Midbrain (tissue), 1 donor: ENCODE results near the gene SUDS3.
A peak's percentile ranks its signal among the peaks of the same experiment; 100 is the strongest.

Experiments
- DNase-seq: peaks from one replicate; lab custom pipeline; 2025; lab: John Stamatoyannopoulos, UW

The SUDS3 gene

DNA sequence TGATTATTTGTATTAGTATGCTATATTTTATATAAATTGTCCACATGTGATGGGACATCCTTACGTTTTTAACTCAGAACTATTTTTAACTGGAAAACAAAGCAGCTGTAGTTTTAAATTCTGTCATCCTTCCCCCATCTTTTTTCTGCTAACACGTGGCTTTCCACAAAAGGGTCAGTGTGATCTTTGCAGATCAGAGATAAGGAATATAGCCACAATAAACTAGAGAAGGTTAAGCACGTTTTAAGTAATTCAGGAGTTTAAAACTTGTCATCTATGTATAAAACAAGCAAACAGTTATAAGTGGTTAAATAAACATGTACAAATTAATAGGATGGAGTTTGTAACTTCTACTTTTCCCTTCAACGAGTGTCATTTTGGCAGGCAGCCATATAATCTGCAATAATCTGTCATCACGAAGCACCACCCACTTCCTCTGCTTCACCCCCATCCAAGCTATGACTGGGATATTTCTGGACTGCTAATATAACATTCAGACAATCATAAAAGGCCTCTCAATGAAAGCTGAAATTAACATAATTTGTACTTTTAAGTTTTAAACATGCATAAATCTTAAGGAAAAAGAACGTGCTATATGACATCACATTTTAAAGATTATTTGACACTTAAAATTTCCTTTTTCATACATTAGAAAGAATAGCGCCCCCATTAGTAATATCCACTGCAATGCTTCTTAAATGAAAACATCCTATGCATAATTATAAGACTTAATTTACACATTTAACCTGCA, 18.9 kb upstream of the SUDS3 start:
- DNase-seq: peak; percentile 74

DNA sequence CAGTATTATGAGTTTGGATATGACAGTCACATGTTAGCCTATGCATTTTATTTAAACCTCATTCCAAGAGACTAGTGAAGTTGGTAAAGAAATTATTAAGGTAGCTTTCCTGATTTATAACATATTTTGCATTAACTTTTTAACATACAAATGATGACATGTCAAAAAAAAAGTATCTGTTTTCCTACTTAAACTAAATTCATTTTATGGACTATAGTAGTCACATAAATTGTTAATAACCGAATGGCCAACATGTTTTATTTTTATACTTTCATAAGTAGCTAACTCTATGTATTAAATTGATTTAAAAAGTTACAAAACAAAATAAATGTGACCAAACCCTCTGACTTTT, 18.4 kb upstream of the SUDS3 start:
- DNase-seq: no peak

DNA sequence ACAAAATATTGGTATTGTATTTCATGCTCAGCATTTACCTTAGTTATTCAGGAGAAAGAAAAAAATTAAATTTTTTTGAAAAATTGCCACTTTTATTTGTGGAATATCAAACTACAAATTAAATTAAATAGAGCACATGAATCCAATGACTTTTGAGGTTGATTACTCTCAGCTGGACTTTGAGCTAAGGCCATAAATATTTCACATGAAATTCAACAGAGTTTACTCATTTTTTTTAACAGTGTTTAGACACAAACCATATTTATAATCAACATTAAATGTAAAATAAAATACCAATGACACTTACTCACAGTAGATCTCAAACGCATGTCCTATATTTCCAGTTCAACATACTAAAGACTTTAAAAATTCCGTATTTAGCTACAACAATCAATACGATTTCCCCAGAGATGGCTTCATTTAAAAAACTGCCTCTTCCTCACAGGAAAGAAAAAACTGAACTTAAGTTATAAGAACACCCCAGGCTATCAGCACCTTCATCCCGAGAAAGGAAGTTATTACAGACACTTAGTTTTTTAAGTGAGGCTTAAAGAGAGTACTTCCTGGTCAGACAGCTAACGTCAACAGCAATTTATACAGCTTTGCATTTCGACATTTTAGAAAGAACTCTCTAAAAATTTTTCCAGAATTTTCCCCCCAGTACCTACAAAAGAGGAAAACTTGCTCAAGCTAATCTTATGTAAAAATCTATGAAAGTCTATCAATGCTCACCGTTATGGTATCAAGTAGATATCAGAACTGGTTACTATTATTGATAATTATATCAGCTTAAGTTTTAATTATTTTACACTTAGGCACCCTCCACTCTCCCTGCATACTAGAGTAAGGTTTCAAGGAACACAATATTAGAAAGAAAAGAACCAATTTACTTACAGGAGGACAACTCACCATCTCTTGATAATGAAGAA, 17.5 kb upstream of the SUDS3 start:
- no peak for DNase-seq

DNA sequence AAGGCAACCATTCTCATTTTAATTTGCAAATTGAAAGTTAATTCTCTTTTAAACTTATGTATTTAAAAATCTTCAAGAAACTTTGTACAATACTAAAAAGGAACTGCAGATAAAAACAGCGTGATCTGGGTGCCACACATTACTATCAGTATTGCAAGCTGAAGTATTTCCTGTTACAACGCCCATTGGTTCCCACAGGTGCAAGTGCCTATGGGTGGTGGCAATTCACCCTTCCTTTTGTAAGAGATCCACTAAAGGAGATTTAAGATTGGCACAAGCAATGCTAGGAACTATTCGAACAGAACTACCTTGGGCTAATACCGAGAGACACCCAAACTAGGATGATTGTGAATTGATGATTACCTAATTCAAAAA, 16.8 kb upstream of the SUDS3 start:
- DNase-seq: no peak

DNA sequence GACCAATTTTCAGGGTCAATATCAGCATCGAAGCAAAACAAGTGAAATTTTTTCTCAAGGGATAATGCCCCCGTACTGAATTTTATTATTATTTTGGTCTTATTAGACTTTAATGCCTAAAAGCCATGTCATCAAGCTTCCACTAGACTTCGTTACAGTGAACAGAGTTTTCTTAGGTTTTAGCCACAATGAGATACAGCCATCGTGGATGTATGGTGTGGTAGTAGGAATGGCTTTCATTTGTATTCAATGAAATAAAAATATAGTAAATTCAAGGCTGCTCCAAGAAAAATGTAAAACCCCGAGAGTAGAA, 15.3 kb upstream of the SUDS3 start:
- DNase-seq: no peak

DNA sequence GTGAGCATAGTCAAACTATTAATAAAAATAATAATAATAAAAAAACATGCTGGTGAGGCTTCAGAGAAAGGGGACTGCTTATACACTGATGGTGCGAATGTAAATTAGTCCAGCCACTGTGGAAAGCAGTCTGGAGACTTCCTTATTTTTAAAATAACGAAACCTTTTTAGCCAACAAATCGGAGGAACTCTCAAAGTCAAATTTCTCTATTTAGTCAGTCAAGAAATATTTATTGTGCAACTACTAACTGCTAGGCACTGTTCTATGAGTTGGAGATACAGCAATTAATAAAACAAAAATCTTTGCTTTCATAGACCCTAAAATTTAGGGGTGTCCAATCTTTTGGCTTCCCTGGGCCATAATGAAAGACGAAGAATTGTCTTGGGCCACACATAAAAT, 14.5 kb upstream of the SUDS3 start:
- no peak for DNase-seq

DNA sequence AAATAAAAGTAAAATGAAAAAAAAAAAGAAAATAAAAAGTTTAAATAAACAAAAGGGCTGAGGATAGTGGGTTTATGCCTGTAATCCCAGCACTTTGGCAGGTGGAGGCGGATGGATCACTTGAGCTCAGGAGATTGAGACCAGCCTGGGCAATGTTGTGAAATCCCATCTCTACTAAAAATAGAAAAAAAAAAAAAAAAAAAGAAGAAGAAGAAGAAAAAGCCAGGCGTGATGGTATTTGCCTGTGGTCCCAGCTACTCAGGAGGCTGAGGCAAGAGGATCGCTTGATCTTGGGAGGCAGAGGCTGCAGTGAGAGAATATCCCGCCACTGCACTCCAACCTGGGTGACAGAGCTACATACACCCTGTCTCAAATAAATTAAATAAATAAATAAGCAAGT, 7.5 kb upstream of the SUDS3 start:
- DNase-seq: no peak

DNA sequence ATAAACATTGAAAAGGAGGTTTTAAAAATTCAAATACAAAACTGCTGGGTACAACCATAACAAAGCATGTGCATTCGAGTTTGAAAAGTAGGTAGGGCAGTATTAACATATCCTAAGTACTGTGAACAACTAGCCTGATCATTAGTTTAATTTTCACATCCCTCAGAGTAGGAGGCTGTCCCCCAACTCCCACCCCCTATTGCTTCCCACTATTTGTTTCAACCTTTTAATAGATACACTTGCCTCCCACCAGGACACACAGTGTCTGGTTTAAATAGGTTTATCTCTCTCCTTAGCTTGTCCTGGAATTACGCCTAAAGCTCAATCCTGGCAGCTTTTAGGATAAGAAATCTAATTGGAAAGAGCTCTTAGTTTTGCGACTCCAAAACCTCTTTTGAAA, 5.8 kb upstream of the SUDS3 start:
- no peak for DNase-seq

DNA sequence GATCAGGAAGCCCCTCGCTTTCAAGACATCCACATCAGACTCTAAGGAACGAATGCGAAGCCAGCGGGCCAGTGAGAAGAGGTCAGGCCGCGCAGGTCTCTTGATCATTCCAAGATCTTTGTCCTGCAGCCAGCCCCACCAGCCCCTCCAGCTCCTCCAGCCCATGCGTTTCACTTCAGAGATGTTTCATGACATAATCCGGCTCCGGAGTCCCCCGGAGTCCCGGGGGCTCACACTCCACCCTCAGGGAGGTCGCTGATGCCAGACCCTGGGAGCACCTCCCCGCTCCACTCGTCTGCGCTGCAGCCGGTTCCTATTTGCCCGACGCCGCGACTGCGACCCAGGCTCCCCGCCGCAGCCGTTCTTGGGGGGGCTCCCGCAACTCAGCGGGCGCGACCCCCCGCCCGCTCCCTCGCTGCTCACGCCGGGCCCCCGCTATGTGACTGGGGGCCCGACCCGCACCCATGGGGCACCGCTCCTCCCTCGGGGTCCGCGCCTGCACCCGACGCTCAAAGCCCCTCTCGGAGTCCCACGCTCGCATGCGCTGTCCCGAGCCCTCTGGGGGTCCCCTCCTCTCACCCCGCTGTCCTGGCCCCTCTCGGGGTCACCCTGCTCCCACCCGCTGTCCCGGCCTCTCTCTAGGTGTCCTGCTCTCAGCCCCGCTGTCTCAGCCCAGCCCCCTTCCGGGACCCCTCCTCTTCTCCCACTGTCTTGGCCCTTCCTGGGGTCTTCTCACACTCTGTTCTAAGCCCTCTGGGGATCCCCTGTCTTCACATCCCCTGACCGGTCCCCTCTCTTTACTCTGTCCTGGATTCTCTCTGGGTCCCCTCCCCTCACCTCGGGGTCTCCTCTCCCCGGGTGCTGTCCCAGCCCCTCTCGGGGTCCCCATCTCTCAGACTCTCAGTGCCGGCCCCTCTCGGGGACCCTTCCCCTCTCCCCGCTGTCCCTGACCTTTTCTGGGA, 4.8 kb upstream of the SUDS3 start:
- peak; percentile 20 for DNase-seq

DNA sequence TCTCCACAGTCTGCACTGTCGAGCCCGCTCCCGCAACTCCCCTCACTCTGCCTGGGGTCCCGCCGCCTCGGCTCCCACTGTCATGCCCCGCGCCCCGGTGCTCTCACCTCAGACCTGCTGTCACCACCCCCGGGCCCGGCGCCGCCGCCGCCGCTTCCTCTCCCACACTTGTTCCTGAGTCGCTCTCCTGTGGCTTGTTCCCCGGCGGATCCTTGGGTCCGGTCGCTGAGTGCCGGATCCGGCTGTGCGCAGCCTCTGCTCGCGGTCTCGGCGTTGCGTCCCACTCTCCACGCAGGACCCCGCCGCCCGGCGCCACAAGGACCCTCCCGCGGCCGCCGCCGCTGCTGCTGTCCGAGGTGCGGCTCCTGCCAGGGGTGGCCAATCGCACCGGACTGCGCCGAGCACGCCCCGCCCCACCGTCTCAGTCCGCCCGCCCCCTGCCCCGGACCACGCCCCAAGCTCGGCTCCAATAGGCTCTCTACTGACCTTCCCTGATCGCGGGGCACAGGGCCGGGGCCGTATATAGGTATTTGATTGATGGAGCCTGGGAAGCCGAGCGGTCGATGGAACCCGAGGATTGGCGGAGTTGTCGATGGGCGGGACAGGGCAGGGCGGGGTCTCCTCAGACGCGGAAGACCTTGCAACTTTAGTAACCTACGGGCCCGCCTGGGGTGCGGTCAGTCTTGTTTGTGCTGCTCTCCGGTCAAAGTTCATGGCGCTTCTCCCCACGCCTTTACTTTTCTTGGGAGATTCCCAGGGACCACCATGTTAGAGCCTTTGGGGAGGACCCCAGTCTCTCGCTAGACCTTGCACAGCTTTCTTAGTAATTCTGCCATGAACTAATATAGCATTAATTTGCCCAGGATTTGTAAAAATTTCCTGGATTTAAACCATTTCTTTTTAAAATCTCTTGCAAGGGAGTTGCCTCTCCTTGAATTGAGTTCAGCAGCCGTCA, 3.5 kb upstream of the SUDS3 start, which contains the start of gene TAOK3:
Gene TAOK3 (minus strand): TSS at position 367 of the 955 bp plus-strand sequence. CDS start 117,340 bp downstream, outside the sequence.
- peak; percentile 98 for DNase-seq

DNA sequence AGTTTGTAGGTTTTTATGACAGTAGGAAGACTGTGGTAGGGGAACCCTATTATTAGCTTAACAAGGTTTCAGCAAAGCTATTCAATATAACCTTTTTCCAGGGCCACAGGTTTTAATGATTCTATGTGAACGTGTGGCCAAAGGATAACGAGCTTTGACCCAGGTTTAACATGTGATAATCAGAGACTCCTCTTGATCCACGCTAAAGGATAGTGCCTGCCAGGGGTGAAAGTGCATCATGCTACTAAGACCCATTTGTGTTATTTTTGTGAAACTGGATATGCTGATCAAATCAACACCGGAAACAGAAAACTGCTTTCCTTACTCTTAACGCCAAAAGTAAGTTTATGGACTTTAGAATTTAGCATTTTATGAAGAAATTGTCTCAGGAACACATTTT, 2.7 kb upstream of the SUDS3 start:
- DNase-seq: no peak

DNA sequence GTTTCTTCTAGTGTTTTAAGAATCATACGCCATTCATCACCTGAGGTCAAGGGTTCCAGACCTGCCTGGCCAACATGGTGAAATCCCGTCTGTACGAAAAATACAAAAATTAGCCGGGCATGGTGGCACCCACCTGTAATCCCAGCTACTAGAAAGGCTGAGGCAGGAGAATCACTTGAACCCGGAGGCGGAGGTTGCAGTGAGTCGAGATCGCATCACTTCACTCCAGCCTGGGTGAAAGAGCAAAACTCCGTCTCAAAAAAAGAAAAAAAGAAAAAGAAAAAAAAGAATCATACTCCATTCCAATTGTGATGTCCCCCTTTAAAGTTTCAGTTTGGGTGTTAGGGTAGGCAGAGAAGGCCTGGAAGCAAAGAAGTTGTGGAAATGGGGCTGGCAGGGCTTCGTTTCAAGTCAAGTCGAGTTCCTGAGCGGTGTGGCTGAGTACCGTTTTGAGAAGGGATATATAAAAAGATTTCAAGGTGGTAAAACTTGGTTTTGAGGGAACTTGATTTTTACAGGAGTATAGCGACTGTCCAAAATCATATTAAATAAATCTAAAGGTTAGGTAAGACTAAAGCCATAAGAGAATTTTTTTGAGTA, 2.1 kb upstream of the SUDS3 start:
- no peak for DNase-seq

DNA sequence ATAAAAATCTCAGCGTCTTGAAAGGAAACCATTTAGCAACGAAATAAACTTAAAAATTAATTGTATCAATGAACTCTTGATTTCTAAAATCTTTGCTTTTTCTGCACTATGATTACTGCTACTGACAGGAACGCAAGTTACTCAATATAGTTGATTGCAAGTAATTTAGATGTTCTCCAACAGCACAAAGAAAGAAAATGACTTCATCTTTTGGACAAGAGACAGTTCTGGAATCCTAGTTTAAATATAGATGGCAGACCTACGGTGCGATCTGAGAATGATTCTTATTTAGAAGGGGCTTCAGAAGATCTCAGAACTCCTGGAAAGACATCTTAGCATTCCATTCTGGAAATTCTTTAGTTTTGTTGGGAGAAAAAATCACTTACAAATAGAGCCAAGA, 1.4 kb upstream of the SUDS3 start:
- DNase-seq: no peak

DNA sequence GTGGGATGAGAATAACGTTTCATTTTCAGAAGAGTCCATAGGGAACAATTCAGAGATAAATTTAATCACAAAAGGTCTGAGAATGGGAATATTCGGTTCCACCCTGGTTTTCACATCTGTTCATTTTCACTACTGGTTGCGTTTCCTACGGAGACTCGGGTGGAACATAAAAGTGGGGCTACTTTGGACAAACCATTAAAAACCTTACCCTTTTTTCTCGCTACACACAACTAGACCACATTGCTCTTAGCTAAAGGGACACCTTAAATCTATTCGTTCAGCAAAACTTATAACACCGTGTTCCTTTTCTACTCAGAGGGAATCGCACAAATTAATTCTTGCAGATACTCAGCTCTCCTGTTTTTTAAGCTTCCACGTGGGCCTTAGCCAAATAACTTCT, 1.0 kb upstream of the SUDS3 start:
- DNase-seq: peak; percentile 69

DNA sequence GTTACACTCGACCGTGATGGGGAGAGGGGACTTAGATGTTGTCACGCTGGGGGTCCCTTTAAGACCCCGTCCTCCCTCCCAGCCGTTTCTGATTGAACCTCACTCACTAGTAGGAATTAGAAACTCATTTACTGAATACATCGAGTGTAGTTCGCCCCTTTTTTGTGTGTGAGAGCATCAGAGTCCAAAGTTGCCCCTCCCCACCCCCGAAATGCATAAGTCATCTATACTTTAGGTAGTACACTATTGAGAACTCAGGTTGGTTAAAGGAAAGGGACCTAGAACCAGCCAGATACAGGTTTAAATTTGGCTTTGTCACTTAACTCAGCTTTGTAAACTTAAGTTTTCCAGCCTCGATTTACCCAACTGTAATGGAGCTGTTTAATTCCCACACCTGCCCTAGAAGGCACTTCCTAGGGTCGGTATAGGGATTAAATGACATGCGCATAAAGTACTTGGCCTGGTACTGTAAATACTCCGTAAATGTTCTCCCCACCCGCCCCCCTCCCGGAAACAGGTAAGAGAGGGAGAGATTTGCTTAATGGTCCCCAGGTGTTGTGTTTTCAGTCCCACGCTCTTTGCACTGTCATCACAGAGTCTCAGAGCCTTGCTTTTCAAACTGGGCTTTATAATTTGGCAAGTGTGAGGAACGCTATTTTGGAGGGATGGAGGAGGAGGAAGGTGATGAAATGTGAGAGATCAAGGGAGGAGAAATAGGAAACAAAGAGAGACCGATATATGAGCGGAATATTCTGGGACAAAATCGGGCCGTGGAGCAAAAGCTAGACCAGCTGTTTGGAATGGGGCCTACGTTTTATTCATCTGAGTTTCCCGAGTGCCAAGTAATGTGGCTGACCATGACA, 897 bp downstream of the SUDS3 start:
- no peak for DNase-seq

DNA sequence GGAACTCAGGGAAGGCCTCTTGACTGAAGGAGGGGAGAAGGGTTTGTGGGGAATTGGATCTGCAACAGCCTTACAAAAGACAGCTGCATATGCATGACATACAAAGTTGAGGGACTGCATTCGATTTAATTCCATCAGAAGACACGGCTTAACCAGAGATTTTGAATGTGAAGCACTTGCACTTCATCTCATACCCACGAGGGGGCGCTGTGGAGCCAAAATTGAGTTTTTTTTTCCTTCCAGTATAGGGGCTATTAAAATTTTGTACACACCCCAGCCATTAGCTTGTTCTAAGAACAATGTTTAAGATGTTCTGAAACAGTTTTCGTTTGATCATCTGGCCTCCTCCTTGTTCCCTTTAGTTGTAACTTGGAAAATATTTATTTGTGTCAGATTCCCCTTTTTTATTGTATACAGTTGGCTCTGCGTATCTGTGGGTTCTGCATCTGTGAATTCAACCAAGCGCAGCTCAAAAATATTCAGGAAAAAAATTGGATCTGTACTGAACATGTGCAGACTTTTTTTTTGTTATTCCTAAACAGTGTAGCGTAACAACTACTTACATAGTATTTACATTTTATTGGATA, 1.6 kb downstream of the SUDS3 start:
- peak; percentile 82 for DNase-seq

DNA sequence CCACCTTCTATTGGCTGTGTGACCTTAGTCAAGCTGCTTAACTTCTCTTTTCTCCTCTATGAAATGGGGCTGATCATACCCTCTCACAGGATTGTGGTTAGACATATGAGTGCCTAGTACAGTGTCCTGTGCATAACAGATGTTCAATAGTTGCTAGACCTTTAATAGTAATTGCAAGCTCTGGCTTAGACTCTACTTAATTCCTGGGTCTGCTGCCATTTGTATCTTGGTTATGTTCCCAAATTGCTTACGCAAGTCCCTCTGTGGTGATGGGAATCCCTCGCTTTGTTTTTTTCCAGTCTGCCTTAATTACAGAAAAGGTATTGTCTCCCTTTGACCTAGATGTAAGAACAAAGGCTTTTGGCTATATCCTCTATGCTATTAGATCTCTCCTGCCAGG, 15.1 kb downstream of the SUDS3 start:
- peak; percentile 36 for DNase-seq

DNA sequence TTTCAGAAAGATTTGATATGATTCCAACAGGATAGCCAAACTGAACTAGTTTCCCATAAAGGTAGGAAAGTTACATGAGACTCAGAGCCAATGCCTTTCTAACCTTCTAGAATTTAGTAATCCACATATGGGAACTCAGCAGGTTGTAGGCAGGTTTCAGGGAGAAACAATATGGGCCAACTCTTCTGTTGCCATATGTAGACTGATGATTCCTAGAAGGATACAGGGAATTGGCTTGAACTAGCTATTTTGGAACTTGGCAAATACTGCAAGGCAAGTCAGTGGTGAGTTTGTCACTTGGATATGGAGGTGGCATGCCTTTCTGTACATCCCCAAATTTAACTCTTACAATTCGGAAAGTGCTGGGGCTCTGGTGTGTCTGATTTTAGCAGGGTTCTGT, 15.5 kb downstream of the SUDS3 start:
- DNase-seq: no peak

DNA sequence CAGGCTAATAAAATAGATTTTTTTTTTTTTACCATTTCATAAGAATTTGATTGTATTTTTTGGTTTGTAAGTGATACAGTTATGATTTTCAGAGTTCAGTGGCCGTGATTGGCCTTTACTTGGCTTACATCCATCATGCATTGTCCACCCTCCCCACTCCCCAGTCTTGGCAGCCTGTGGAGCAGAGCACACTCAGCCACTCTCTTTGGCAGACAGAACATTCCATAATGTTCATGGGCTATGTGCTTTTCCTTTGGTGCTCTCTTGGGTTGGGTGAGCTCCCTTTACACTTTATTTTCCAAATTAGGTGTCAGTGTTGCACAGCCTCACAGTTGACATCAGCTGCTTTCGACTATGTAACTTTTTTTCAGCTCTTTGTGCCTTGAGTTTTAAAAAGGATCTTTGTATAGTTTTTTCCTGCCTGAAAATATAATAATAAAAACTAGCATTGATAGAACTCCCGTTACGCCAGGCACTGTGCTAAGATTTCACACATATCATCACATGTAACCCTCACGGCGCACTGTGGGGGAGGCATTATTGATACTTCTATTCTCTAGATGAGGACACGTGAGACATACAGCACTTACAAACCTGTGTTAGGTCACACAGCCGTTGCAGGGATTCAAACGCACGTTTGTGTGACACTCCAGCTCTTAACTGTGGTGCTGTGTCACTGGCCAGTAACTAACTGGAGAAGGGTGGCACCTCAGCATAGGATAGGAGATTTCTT, 21.5 kb downstream of the SUDS3 start:
- DNase-seq: no peak
